Transverse colon (tissue), 4 donors: ENCODE data around the gene ZNF684.

ENCODE experiments used
- EP300 ChIP-seq: sonication (generic); formaldehyde crosslinking; IDR thresholded peaks from one replicate; pipeline ENCODE4 v1.6.1; 2017; ENCODE audit warnings: antibody characterized with exemption, low read depth
- POLR2AphosphoS5 ChIP-seq, 3 donors: sonication (generic); formaldehyde crosslinking; IDR thresholded peaks; one replicate each; pipeline ENCODE4 v1.6.1; 2016; ENCODE audit warnings: antibody characterized with exemption in 3 of 3
- TF ChIP-seq, protein P1 (sequence below), 5 experiments: fragments of 200-600 bp in 3 of 5; fragments of 450-650 bp in 2 of 5; sonication (generic) in 3 of 5; IDR thresholded peaks; 1 replicate in 2 of 5; 2 replicates in 3 of 5; pipeline ENCODE4 v1.5.1; 2016 to 2017; ENCODE audit warnings: antibody characterized with exemption in 5 of 5, inconsistent platforms in 3 of 5, mild to moderate bottlenecking in 2 of 5, moderate library complexity in 1 of 5

DNA sequence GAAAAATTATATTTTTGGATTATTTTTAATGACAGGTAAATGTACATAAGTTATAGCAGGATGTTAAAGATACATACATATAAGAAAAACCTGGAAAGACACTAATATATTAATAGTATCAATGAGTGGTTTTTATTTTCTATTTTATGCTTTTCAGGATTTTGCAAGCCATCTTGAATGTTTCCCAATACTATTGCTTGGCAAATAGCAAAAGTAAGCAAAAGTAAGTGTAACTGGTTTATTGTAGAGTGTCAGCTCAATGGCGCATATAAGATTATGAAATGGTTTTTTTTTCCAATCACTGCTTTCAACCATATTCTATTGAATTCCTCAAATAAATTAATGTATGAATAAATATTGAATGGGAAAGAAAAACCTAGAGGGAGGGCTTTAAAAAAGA lies 36.4 kb downstream of the ZNF684 start:
- TF ChIP-seq, protein P1, sequence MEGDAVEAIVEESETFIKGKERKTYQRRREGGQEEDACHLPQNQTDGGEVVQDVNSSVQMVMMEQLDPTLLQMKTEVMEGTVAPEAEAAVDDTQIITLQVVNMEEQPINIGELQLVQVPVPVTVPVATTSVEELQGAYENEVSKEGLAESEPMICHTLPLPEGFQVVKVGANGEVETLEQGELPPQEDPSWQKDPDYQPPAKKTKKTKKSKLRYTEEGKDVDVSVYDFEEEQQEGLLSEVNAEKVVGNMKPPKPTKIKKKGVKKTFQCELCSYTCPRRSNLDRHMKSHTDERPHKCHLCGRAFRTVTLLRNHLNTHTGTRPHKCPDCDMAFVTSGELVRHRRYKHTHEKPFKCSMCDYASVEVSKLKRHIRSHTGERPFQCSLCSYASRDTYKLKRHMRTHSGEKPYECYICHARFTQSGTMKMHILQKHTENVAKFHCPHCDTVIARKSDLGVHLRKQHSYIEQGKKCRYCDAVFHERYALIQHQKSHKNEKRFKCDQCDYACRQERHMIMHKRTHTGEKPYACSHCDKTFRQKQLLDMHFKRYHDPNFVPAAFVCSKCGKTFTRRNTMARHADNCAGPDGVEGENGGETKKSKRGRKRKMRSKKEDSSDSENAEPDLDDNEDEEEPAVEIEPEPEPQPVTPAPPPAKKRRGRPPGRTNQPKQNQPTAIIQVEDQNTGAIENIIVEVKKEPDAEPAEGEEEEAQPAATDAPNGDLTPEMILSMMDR (IDR thresholded peaks at IDR 0.05), result no peak
- TF ChIP-seq POLR2AphosphoS5 (IDR thresholded peaks at IDR 0.05) (no peak), EP300 (no peak)
